Measurements from ENCODE around the gene C1orf210. TPM values are rescaled to one million over a fixed set of nuclear protein-coding genes. Genes with fewer than 3 reads are reported as not detected.

Gene C1orf210
- total RNA-seq, 1 experiment from 2014 or later: 16.8 TPM

DNA sequence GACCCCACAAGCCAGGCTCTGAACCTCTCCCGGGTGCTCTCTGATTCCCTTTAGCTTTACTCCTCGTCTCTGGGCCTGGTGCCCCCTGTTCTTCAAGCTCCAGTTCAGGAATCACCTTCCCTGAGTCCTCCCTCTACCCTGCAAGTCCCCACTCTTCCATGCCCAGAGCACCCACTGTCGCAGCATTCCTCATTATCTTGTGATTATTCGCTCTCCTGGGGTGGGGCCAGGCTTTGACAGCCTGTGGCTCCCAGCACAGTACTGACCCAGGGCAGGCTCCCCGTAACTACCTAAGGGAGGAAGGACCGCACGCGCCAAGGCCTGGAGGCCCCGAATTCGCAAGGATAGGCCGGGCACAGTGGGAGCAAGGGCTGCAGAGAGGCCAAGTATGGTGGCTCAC lies 734 bp upstream of the C1orf210 start:
- H3K36me3 Mint-ChIP-seq (ENCODE audit: insufficient read depth, unreplicated experiment): peaks cover 29% of the 10 kb centered on the region
- intact Hi-C loops (cut with micrococcal nuclease; ENCODE audit: unreplicated experiment): no loop called here
- TF ChIP-seq, protein P1, sequence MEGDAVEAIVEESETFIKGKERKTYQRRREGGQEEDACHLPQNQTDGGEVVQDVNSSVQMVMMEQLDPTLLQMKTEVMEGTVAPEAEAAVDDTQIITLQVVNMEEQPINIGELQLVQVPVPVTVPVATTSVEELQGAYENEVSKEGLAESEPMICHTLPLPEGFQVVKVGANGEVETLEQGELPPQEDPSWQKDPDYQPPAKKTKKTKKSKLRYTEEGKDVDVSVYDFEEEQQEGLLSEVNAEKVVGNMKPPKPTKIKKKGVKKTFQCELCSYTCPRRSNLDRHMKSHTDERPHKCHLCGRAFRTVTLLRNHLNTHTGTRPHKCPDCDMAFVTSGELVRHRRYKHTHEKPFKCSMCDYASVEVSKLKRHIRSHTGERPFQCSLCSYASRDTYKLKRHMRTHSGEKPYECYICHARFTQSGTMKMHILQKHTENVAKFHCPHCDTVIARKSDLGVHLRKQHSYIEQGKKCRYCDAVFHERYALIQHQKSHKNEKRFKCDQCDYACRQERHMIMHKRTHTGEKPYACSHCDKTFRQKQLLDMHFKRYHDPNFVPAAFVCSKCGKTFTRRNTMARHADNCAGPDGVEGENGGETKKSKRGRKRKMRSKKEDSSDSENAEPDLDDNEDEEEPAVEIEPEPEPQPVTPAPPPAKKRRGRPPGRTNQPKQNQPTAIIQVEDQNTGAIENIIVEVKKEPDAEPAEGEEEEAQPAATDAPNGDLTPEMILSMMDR (IDR thresholded peaks at IDR 0.05; ENCODE audit: unreplicated experiment): no peak
- no peak overlapping the region for H3K27ac Mint-ChIP-seq (ENCODE audit: unreplicated experiment)
- H3K4me1 Mint-ChIP-seq (ENCODE audit: low read depth, unreplicated experiment): peaks cover 28% of the 10 kb centered on the region
- no TSS peak for BruUV-seq (replicated peaks)
- CTCF ChIA-PET: interaction anchor here (0.7 to 1.9 kb wide), 11 partner anchors 9 to 509 kb away, joined by 3 to 14 read pairs (median 4); partner anchors contain the start of genes CDC20, ELOVL1 and TMEM125
- no peaks in the 10 kb centered on the region for H3K9me3 Mint-ChIP-seq (ENCODE audit: low read depth, unreplicated experiment)
- peak overlapping the region; percentile 83 for H3K4me3 Mint-ChIP-seq (ENCODE audit: low read depth, unreplicated experiment)
- no peaks in the 10 kb centered on the region for H3K27me3 Mint-ChIP-seq (ENCODE audit: unreplicated experiment)
- DNase-seq: no peak

DNA sequence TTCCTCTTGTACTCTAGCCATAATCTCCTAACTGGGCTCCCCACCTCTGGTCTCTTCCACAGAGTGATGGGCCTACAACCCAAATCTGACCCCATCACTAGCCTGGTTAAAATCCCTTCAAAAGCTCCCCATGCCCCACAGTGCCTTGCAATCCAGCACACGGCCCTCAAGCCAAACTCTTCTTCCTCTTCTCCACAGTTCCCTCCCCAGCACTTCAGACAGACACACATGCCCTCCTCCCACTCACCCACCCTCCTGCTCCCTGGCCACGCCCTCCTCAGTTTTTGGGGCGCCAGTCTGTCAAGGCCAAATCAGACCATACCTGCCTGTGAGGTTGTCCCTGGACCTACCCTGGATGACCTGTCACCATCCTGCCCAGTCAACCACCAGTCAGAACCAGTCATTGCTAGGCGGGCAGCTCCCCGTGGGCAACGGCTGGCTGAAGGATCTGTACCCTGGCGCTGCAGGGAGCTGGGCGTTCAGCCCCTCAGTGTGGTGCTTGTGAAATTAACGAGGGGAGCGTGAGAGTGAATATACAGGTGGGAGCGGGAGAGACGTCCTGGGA lies 753 bp downstream of the C1orf210 start:
- H3K27me3 Mint-ChIP-seq (ENCODE audit: unreplicated experiment): no peaks in the 10 kb centered on the region
- DNase-seq: no peak
- TF ChIP-seq, protein P1 (IDR thresholded peaks at IDR 0.05; ENCODE audit: unreplicated experiment): no peak
- H3K4me3 Mint-ChIP-seq (ENCODE audit: low read depth, unreplicated experiment): peak overlapping the region; percentile 83
- CTCF ChIA-PET: interaction anchor here (0.6 to 1.9 kb wide), 4 partner anchors 38 to 260 kb away, joined by 3 to 14 read pairs (median 6); partner anchors contain the start of genes CDC20 and ELOVL1
- intact Hi-C loops (cut with micrococcal nuclease; ENCODE audit: unreplicated experiment): loop anchor here (2.0 kb wide), 1 partner anchor 14 kb away; no protein-coding TSS in a partner anchor
- H3K4me1 Mint-ChIP-seq (ENCODE audit: low read depth, unreplicated experiment): peaks cover 28% of the 10 kb centered on the region
- H3K36me3 Mint-ChIP-seq (ENCODE audit: insufficient read depth, unreplicated experiment): peaks cover 32% of the 10 kb centered on the region
- BruUV-seq (replicated peaks): no TSS peak
- no peaks in the 10 kb centered on the region for H3K9me3 Mint-ChIP-seq (ENCODE audit: low read depth, unreplicated experiment)
- no peak overlapping the region for H3K27ac Mint-ChIP-seq (ENCODE audit: unreplicated experiment)

DNA sequence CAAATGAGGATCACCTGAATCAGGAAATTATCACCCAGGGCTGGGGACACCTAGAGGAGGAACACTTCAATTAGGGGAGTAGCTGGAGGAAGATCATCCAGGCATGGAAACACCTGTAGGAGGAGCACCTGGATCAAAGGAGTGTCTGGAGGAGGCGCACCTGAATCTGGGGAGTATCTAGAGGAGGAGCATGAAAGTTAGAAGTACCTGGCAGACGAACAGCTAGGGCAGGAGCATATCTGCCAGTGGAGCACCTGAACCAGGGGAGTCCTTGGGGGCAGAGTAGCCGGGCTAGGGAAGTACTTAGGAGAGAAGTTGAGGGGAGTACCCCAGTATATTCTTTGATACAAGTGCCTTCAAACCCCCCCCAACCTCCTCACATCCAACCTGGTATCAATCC lies 1.3 kb downstream of the C1orf210 start:
- DNase-seq: no peak
- TF ChIP-seq, protein P1 (IDR thresholded peaks at IDR 0.05; ENCODE audit: unreplicated experiment): no peak
- Mint-ChIP-seq H3K4me3 (ENCODE audit: low read depth, unreplicated experiment) (peak overlapping the region; percentile 83), H3K36me3 (ENCODE audit: insufficient read depth, unreplicated experiment) (peaks cover 32% of the 10 kb centered on the region), H3K9me3 (ENCODE audit: low read depth, unreplicated experiment) (no peaks in the 10 kb centered on the region), H3K4me1 (ENCODE audit: low read depth, unreplicated experiment) (peaks cover 28% of the 10 kb centered on the region), H3K27ac (ENCODE audit: unreplicated experiment) (no peak overlapping the region), H3K27me3 (ENCODE audit: unreplicated experiment) (no peaks in the 10 kb centered on the region)
- intact Hi-C loops (cut with micrococcal nuclease; ENCODE audit: unreplicated experiment): loop anchor here (2.0 kb wide), 1 partner anchor 13 kb away; no protein-coding TSS in a partner anchor
- CTCF ChIA-PET: interaction anchor here (0.6 to 0.7 kb wide), 2 partner anchors 37 to 261 kb away, joined by 3 read pairs; no protein-coding TSS in a partner anchor
- no TSS peak for BruUV-seq (replicated peaks)

DNA sequence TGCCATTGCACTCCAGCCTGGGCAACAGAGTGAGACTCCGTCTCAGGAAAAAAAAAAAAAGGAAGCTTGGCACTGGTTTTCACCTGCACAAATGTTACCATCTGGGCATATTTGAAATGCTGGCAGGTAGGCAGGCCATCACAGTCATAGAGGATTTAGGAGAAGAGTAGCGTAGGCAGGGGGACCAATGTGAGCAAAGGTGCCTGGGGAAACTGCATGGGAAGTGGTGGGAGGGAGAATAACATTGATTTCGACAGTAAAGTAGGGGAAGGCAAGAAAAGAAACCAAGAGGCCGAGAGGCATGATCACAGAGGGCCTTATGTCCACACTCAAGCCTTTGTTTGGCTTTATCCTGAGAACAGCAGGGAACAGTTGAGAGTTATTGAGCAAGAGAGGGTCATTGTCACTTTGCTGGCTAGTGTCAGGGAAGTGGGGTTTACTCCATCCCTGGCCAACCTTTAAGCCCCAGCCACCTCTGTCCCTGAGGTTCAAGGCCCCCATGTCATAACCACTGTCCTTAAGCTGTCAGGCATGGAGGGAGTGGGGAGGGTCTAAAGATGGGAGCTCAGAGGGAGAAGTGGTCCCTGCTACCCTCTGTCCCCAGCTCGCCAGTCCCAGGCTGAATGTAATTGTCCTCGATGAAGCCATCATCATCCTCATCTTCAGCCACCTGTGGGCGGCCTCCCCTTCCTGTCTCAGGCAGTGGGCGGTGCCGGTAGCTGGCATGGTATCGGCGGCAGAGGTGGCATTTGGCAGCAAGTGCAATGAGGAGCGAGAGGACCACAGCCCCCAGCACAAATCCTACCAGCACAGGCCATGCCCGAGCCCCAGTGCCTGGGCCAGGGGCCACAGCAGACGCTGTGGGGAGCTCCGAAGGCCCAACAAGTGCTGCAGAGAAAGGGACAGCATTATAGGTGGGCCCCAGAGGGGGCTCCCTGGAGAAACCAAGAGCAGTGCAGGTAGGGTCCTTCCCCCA lies 2.9 kb downstream of the C1orf210 start:
- peaks cover 32% of the 10 kb centered on the region for H3K36me3 Mint-ChIP-seq (ENCODE audit: insufficient read depth, unreplicated experiment)
- no peak overlapping the region for H3K27ac Mint-ChIP-seq (ENCODE audit: unreplicated experiment)
- H3K9me3 Mint-ChIP-seq (ENCODE audit: low read depth, unreplicated experiment): no peaks in the 10 kb centered on the region
- intact Hi-C loops (cut with micrococcal nuclease; ENCODE audit: unreplicated experiment): no loop called here
- H3K4me1 Mint-ChIP-seq (ENCODE audit: low read depth, unreplicated experiment): peaks cover 28% of the 10 kb centered on the region
- DNase-seq: no peak
- BruUV-seq (replicated peaks): no TSS peak
- H3K27me3 Mint-ChIP-seq (ENCODE audit: unreplicated experiment): no peaks in the 10 kb centered on the region
- H3K4me3 Mint-ChIP-seq (ENCODE audit: low read depth, unreplicated experiment): no peak overlapping the region
- CTCF ChIA-PET: no interaction called here
- TF ChIP-seq, protein P1 (IDR thresholded peaks at IDR 0.05; ENCODE audit: unreplicated experiment): no peak
